Measurements from ENCODE around the gene DNAL4. TPM values are rescaled to one million over a fixed set of nuclear protein-coding genes. Genes with fewer than 3 reads are reported as not detected.

The DNAL4 gene
- total RNA-seq, 4 donors from 2014 or later = 5.8 to 14.3 (median 8.8) TPM

DNA sequence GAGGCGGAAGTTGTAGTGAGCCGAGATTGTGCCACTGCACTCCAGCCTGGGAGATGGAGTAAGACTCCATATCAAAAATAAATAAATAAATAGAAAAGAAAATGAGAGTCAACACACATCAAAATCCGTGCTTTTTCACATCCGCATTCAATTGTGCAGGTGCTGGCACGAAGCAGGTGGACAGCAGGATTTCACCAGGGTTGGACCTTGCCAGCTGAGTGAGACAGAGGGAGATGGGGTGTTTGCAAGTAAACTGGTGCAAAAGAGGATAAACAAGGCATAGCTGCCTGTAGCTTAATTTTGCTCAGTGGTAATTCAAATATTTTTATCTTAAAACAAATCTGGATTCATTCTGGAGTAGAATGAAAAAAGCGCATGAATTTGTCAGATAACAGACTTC lies 23.3 kb upstream of the DNAL4 start:
- TF ChIP-seq, protein P1, sequence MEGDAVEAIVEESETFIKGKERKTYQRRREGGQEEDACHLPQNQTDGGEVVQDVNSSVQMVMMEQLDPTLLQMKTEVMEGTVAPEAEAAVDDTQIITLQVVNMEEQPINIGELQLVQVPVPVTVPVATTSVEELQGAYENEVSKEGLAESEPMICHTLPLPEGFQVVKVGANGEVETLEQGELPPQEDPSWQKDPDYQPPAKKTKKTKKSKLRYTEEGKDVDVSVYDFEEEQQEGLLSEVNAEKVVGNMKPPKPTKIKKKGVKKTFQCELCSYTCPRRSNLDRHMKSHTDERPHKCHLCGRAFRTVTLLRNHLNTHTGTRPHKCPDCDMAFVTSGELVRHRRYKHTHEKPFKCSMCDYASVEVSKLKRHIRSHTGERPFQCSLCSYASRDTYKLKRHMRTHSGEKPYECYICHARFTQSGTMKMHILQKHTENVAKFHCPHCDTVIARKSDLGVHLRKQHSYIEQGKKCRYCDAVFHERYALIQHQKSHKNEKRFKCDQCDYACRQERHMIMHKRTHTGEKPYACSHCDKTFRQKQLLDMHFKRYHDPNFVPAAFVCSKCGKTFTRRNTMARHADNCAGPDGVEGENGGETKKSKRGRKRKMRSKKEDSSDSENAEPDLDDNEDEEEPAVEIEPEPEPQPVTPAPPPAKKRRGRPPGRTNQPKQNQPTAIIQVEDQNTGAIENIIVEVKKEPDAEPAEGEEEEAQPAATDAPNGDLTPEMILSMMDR (IDR thresholded peaks at IDR 0.05; ENCODE audit: low read depth) = no peak

- TF ChIP-seq, protein P1 (IDR thresholded peaks at IDR 0.05; ENCODE audit: low read depth) = no peak
These were observed 21.9 kb upstream of the DNAL4 start for GRCh38 chr22:38815842-38816241.

- TF ChIP-seq, protein P1 (IDR thresholded peaks at IDR 0.05; ENCODE audit: low read depth) = no peak
These were observed 17.3 kb upstream of the DNAL4 start for GRCh38 chr22:38811241-38811640.

- TF ChIP-seq, protein P1 (IDR thresholded peaks at IDR 0.05; ENCODE audit: low read depth) = no peak
These were observed 8.8 kb upstream of the DNAL4 start for GRCh38 chr22:38802671-38803121.

GRCh38 chr22:38799265-38800002 lies 5.5 kb upstream of the DNAL4 start:
- TF ChIP-seq, protein P1 (IDR thresholded peaks at IDR 0.05; ENCODE audit: low read depth) = no peak

DNA sequence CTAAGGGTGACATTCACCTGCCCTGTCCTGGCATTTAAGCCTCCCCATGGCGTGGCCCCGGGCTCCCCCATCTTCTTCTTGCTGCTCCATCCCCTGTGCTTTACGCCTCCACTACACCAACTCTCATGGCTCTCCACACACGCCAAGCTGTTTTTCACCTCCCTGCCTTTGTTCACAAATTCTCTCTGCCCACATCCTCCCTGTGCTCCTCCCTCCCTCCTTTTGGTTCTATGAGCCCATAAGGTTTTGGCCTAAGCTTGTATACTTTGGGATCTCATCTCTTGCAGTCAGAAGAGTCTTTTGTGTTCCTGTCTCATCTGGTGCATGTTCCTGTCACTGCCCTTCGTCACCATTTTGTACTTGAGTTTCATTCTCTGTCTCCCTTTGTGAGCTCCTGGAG lies 4.6 kb upstream of the DNAL4 start:
- TF ChIP-seq, protein P1 (IDR thresholded peaks at IDR 0.05; ENCODE audit: low read depth) = no peak

GRCh38 chr22:38796262-38796957 lies 2.5 kb upstream of the DNAL4 start:
- TF ChIP-seq, protein P1 (IDR thresholded peaks at IDR 0.05; ENCODE audit: low read depth) = no peak
